Measurements from ENCODE around the gene MMP23B. TPM values are rescaled to one million over a fixed set of nuclear protein-coding genes. Genes with fewer than 3 reads are reported as not detected.
A peak's percentile ranks its signal among the peaks of the same experiment; 100 is the strongest.

The MMP23B gene
- total RNA-seq, 4 donors from 2014 or later = 2.1 to 3.9 (median 3.2) TPM

GRCh38 chr1:1614204-1614953 lies 17.6 kb upstream of the MMP23B start:
- no peak for DNase-seq (ENCODE audit: low spot score in 2 of 2)
- TF ChIP-seq POLR2A (IDR thresholded peaks at IDR 0.05) = no peak
- TF ChIP-seq, protein P1, sequence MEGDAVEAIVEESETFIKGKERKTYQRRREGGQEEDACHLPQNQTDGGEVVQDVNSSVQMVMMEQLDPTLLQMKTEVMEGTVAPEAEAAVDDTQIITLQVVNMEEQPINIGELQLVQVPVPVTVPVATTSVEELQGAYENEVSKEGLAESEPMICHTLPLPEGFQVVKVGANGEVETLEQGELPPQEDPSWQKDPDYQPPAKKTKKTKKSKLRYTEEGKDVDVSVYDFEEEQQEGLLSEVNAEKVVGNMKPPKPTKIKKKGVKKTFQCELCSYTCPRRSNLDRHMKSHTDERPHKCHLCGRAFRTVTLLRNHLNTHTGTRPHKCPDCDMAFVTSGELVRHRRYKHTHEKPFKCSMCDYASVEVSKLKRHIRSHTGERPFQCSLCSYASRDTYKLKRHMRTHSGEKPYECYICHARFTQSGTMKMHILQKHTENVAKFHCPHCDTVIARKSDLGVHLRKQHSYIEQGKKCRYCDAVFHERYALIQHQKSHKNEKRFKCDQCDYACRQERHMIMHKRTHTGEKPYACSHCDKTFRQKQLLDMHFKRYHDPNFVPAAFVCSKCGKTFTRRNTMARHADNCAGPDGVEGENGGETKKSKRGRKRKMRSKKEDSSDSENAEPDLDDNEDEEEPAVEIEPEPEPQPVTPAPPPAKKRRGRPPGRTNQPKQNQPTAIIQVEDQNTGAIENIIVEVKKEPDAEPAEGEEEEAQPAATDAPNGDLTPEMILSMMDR (IDR thresholded peaks at IDR 0.05) = no peak
- WGBS, 2 donors = 14 to 15% methylated on average over 30 of the region's 30 CpGs
- intact Hi-C loops (cut with DNase I; ENCODE audit: low total_unique reads) = no loop called here
- peak overlapping the region; percentile 70 for H3K4me3 ChIP-seq (ENCODE audit: low read depth, poor library complexity, severe bottlenecking)

GRCh38 chr1:1614954-1615255 lies 17.1 kb upstream of the MMP23B start:
- peak overlapping the region; percentile 70 for H3K4me3 ChIP-seq (ENCODE audit: low read depth, poor library complexity, severe bottlenecking)
- intact Hi-C loops (cut with DNase I; ENCODE audit: low total_unique reads) = no loop called here
- TF ChIP-seq POLR2A (IDR thresholded peaks at IDR 0.05) = no peak
- TF ChIP-seq, protein P1 (IDR thresholded peaks at IDR 0.05) = no peak
- DNase-seq (ENCODE audit: low spot score in 2 of 2) = no peak
- 0% methylated on average over 19 to 20 of the region's 23 CpGs for WGBS, 2 donors

- WGBS, 2 donors = 0 to 1% methylated on average over 25 to 49 of the region's 107 CpGs
- TF ChIP-seq POLR2A (IDR thresholded peaks at IDR 0.05) = peak in 1 of 2 donors; percentile 37
- TF ChIP-seq, protein P1 (IDR thresholded peaks at IDR 0.05) = no peak
- intact Hi-C loops (cut with DNase I; ENCODE audit: low total_unique reads) = no loop called here
- DNase-seq (ENCODE audit: low spot score in 2 of 2) = peak; percentile 92 to 99
- peak within 1 kb of the TSS; percentile 70 for H3K4me3 ChIP-seq (ENCODE audit: low read depth, poor library complexity, severe bottlenecking)
Measured at GRCh38 chr1:1615256-1616044, 16.5 kb upstream of the MMP23B start, which contains the start of gene MIB2. Gene MIB2 (plus strand): TSS chr1:1615500. CDS start chr1:1623453, 7,953 bp downstream.

GRCh38 chr1:1616045-1616790 lies 15.8 kb upstream of the MMP23B start:
- intact Hi-C loops (cut with DNase I; ENCODE audit: low total_unique reads) = no loop called here
- peak overlapping the region; percentile 70 for H3K4me3 ChIP-seq (ENCODE audit: low read depth, poor library complexity, severe bottlenecking)
- TF ChIP-seq, protein P1 (IDR thresholded peaks at IDR 0.05) = no peak
- WGBS, 2 donors = 3 to 14% methylated on average over 14 to 30 of the region's 80 CpGs
- no peak for DNase-seq (ENCODE audit: low spot score in 2 of 2)

- intact Hi-C loops (cut with DNase I; ENCODE audit: low total_unique reads) = no loop called here
- no peak overlapping the region for H3K4me3 ChIP-seq (ENCODE audit: low read depth, poor library complexity, severe bottlenecking)
- 68 to 75% methylated on average over 13 to 18 of the region's 19 CpGs for WGBS, 2 donors
- DNase-seq (ENCODE audit: low spot score in 2 of 2) = no peak
- TF ChIP-seq, protein P1 (IDR thresholded peaks at IDR 0.05) = no peak
- TF ChIP-seq POLR2A (IDR thresholded peaks at IDR 0.05) = no peak
Measured at GRCh38 chr1:1616838-1617237, 15.1 kb upstream of the MMP23B start.

Measured in lower leg skin (tissue), 4 donors.